SK-N-SH treated with all-trans-retinoic acid at 6 μM for 48 hours (cell line): ENCODE measurements around the gene ARAP1.

Experiments
- BACH2 ChIP-seq: fragments of 250-450 bp; sonication (Bioruptor Pico); IDR thresholded peaks from 2 replicates; pipeline ENCODE4 v1.9.0; 2021; ENCODE audit warnings: mild to moderate bottlenecking, borderline replicate concordance
- CSDC2 ChIP-seq: fragments of 250-450 bp; sonication (Bioruptor Pico); IDR thresholded peaks from 2 replicates; pipeline ENCODE4 v1.5.0; 2020; ENCODE audit warnings: mild to moderate bottlenecking, moderate library complexity
- ESRRG ChIP-seq: fragments of 250-450 bp; sonication (Bioruptor Pico); IDR thresholded peaks from 2 replicates; pipeline ENCODE4 v1.6.1; 2021; ENCODE audit warnings: mild to moderate bottlenecking
- SNAI2 ChIP-seq: fragments of 250-450 bp; sonication (Bioruptor Pico); IDR thresholded peaks from 2 replicates; pipeline ENCODE4 v1.5.0; 2020; ENCODE audit warnings: mild to moderate bottlenecking, moderate library complexity
- TCF4 ChIP-seq: fragments of 250-450 bp; sonication (Bioruptor Pico); IDR thresholded peaks from 2 replicates; pipeline ENCODE4 v1.8.0; 2021; ENCODE audit warnings: mild to moderate bottlenecking, moderate library complexity, borderline replicate concordance
- TOX ChIP-seq: fragments of 250-450 bp; sonication (Bioruptor Pico); IDR thresholded peaks from 2 replicates; pipeline ENCODE4 v1.8.0; 2021; ENCODE audit warnings: mild to moderate bottlenecking, moderate library complexity, borderline replicate concordance
- ZC3H10 ChIP-seq: fragments of 250-450 bp; sonication (Bioruptor Pico); IDR thresholded peaks from 2 replicates; pipeline ENCODE4 v1.5.1; 2021; ENCODE audit warnings: mild to moderate bottlenecking, moderate library complexity
- ZFP3 ChIP-seq: fragments of 250-450 bp; sonication (Bioruptor Pico); IDR thresholded peaks from 2 replicates; pipeline ENCODE4 v1.5.0; 2020; ENCODE audit warnings: mild to moderate bottlenecking, moderate library complexity
- ZFP30 ChIP-seq: fragments of 450-650 bp; formaldehyde crosslinking; IDR thresholded peaks from 2 replicates; pipeline ENCODE4 v1.5.0; 2022; ENCODE audit warnings: mild to moderate bottlenecking, moderate library complexity
- ZNF70 ChIP-seq: fragments of 450-650 bp; formaldehyde crosslinking; IDR thresholded peaks from 2 replicates; pipeline ENCODE4 v1.5.0; 2020; ENCODE audit warnings: mild to moderate bottlenecking, moderate library complexity
- TF ChIP-seq, protein P1 (sequence below): fragments of 250-450 bp; sonication (Bioruptor Pico); IDR thresholded peaks from 2 replicates; pipeline ENCODE4 v1.5.1; 2021; ENCODE audit warnings: mild to moderate bottlenecking, moderate library complexity
- TF ChIP-seq, protein P2 (sequence below): fragments of 250-450 bp; sonication (Bioruptor Pico); IDR thresholded peaks from 2 replicates; pipeline ENCODE4 v1.8.0; 2020; ENCODE audit warnings: mild to moderate bottlenecking, moderate library complexity, borderline replicate concordance
- TF ChIP-seq, protein P3 (sequence below): fragments of 250-450 bp; sonication (Bioruptor Pico); IDR thresholded peaks from 2 replicates; pipeline ENCODE4 v1.5.1; 2020; ENCODE audit warnings: low read depth, mild to moderate bottlenecking, moderate library complexity
- TF ChIP-seq, protein P4 (sequence below): fragments of 250-450 bp; sonication (Bioruptor Pico); IDR thresholded peaks from 2 replicates; pipeline ENCODE4 v1.5.0; 2020; ENCODE audit warnings: mild to moderate bottlenecking, moderate library complexity

DNA sequence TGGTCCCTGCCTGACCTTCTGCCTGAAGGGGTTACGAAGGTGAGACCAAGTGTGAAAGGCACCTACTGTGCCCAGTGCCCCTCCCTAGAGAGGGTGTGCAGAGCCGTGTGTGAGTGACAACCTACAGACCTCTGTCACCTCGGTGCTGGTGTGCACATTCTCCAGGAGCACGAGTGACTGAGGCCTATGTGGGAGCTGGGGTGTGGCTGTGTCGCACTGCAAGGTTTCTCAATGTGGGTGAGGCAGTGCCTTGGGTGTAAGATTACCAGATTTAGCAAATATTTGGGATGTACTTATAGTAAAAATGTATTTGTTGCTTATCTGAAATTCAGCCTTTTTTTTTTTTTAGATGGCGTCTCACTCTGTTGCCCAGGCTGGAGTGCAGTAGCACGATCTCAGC is 36.0 kb upstream of the ARAP1 start:
- TF ChIP-seq ZC3H10 (CRISPR knock-in tag): no peak
- TF ChIP-seq ZFP30: no peak
- TF ChIP-seq, protein P1, sequence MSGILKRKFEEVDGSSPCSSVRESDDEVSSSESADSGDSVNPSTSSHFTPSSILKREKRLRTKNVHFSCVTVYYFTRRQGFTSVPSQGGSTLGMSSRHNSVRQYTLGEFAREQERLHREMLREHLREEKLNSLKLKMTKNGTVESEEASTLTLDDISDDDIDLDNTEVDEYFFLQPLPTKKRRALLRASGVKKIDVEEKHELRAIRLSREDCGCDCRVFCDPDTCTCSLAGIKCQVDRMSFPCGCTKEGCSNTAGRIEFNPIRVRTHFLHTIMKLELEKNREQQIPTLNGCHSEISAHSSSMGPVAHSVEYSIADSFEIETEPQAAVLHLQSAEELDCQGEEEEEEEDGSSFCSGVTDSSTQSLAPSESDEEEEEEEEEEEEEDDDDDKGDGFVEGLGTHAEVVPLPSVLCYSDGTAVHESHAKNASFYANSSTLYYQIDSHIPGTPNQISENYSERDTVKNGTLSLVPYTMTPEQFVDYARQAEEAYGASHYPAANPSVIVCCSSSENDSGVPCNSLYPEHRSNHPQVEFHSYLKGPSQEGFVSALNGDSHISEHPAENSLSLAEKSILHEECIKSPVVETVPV (CRISPR knock-in tag): no peak
- TF ChIP-seq SNAI2 (CRISPR knock-in tag): no peak
- TF ChIP-seq, protein P2, sequence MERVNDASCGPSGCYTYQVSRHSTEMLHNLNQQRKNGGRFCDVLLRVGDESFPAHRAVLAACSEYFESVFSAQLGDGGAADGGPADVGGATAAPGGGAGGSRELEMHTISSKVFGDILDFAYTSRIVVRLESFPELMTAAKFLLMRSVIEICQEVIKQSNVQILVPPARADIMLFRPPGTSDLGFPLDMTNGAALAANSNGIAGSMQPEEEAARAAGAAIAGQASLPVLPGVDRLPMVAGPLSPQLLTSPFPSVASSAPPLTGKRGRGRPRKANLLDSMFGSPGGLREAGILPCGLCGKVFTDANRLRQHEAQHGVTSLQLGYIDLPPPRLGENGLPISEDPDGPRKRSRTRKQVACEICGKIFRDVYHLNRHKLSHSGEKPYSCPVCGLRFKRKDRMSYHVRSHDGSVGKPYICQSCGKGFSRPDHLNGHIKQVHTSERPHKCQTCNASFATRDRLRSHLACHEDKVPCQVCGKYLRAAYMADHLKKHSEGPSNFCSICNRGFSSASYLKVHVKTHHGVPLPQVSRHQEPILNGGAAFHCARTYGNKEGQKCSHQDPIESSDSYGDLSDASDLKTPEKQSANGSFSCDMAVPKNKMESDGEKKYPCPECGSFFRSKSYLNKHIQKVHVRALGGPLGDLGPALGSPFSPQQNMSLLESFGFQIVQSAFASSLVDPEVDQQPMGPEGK (CRISPR knock-in tag): no peak
- TF ChIP-seq, protein P3, sequence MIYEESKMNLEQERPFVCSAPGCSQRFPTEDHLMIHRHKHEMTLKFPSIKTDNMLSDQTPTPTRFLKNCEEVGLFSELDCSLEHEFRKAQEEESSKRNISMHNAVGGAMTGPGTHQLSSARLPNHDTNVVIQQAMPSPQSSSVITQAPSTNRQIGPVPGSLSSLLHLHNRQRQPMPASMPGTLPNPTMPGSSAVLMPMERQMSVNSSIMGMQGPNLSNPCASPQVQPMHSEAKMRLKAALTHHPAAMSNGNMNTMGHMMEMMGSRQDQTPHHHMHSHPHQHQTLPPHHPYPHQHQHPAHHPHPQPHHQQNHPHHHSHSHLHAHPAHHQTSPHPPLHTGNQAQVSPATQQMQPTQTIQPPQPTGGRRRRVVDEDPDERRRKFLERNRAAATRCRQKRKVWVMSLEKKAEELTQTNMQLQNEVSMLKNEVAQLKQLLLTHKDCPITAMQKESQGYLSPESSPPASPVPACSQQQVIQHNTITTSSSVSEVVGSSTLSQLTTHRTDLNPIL (CRISPR knock-in tag): no peak
- no peak for TF ChIP-seq CSDC2 (CRISPR knock-in tag)
- TF ChIP-seq BACH2 (CRISPR knock-in tag): no peak
- TF ChIP-seq TCF4 (CRISPR knock-in tag): no peak
- no peak for TF ChIP-seq ZNF70 (CRISPR knock-in tag)
- no peak for TF ChIP-seq ZFP3
- no peak for TF ChIP-seq TOX (CRISPR knock-in tag)
- no peak for TF ChIP-seq ESRRG (CRISPR knock-in tag)
- TF ChIP-seq, protein P4, sequence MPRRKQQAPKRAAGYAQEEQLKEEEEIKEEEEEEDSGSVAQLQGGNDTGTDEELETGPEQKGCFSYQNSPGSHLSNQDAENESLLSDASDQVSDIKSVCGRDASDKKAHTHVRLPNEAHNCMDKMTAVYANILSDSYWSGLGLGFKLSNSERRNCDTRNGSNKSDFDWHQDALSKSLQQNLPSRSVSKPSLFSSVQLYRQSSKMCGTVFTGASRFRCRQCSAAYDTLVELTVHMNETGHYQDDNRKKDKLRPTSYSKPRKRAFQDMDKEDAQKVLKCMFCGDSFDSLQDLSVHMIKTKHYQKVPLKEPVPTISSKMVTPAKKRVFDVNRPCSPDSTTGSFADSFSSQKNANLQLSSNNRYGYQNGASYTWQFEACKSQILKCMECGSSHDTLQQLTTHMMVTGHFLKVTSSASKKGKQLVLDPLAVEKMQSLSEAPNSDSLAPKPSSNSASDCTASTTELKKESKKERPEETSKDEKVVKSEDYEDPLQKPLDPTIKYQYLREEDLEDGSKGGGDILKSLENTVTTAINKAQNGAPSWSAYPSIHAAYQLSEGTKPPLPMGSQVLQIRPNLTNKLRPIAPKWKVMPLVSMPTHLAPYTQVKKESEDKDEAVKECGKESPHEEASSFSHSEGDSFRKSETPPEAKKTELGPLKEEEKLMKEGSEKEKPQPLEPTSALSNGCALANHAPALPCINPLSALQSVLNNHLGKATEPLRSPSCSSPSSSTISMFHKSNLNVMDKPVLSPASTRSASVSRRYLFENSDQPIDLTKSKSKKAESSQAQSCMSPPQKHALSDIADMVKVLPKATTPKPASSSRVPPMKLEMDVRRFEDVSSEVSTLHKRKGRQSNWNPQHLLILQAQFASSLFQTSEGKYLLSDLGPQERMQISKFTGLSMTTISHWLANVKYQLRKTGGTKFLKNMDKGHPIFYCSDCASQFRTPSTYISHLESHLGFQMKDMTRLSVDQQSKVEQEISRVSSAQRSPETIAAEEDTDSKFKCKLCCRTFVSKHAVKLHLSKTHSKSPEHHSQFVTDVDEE (CRISPR knock-in tag): no peak
